Fibroblast of lung (primary cell): ENCODE data around the gene KRTAP4-4.

Source experiments
- EZH2 ChIP-seq: IDR thresholded peaks from 2 replicates; pipeline ENCODE4 v1.5.1; 2012; ENCODE audit warnings: low read length, control low read depth, mild to moderate bottlenecking; ENCODE audit errors: missing control alignments
- TF ChIP-seq, protein P1 (sequence below), 2 donors: IDR thresholded peaks in 1 of 2; conservative IDR thresholded peaks in 1 of 2; 1 replicate in 1 of 2; 2 replicates in 1 of 2; pipeline ENCODE4 v1.5.1; 2011 to 2012; ENCODE audit warnings: low read length in 2 of 2, control low read depth in 1 of 2, inconsistent platforms in 1 of 2, low read depth in 1 of 2, mild to moderate bottlenecking in 1 of 2

DNA sequence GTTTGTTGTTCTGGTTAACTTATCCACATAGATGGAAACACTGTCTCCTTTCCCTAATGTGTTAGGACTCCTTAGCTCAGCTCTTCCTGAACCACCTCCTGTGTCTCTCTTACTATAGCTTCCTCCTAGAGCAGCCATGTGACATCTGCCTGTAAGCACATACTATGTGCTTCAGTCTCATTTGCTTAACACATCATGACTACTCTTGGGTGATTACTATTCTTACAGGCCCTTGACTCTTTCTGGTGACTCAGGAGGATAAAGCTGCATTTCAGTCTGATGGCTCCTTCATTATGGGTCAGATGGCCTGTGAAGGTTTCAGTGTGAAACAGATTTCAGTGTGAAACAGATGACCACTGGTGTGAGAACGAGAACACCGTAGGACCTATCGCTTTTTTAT, 17.8 kb upstream of the KRTAP4-4 start:
- TF ChIP-seq, protein P1, sequence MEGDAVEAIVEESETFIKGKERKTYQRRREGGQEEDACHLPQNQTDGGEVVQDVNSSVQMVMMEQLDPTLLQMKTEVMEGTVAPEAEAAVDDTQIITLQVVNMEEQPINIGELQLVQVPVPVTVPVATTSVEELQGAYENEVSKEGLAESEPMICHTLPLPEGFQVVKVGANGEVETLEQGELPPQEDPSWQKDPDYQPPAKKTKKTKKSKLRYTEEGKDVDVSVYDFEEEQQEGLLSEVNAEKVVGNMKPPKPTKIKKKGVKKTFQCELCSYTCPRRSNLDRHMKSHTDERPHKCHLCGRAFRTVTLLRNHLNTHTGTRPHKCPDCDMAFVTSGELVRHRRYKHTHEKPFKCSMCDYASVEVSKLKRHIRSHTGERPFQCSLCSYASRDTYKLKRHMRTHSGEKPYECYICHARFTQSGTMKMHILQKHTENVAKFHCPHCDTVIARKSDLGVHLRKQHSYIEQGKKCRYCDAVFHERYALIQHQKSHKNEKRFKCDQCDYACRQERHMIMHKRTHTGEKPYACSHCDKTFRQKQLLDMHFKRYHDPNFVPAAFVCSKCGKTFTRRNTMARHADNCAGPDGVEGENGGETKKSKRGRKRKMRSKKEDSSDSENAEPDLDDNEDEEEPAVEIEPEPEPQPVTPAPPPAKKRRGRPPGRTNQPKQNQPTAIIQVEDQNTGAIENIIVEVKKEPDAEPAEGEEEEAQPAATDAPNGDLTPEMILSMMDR (conservative IDR thresholded peaks at IDR 0.05 in 1 of 2, IDR thresholded peaks at IDR 0.05 in 1 of 2; ENCODE audit: low read depth in 1 of 2, low read length in 2 of 2): no peak
- no peak for TF ChIP-seq EZH2
